Activated CD4-positive, alpha-beta T cell treated with anti-CD3 and anti-CD28 coated beads, Interleukin-2, amount 10 ng/mL, durations not matched to agents 24 days and 14 days (primary cell): ENCODE results near the gene LCE6A. TPM values are rescaled to one million over a fixed set of nuclear protein-coding genes. Genes with fewer than 3 reads are reported as not detected.

Experiments
- DNase-seq: peaks from one replicate; pipeline ENCODE4 v3.0.0; 2022
- H3K27ac Mint-ChIP-seq: one replicate; pipeline ENCODE4 v1.8.0; 2022; ENCODE audit warnings: mild to moderate bottlenecking, mixed read lengths
- H3K27me3 Mint-ChIP-seq: one replicate; pipeline ENCODE4 v1.8.0; 2022; ENCODE audit warnings: mixed read lengths
- H3K36me3 Mint-ChIP-seq: one replicate; pipeline ENCODE4 v1.8.0; 2022; ENCODE audit warnings: low read depth, mild to moderate bottlenecking, mixed read lengths
- H3K4me1 Mint-ChIP-seq: one replicate; pipeline ENCODE4 v1.8.0; 2021; ENCODE audit warnings: mixed read lengths
- H3K4me3 Mint-ChIP-seq: one replicate; pipeline ENCODE4 v1.8.0; 2022; ENCODE audit warnings: mild to moderate bottlenecking, moderate library complexity, mixed read lengths
- H3K9me3 Mint-ChIP-seq: one replicate; pipeline ENCODE4 v1.8.0; 2021; ENCODE audit warnings: mixed read lengths
- intact Hi-C: fragments of 100-400 bp; cut with micrococcal nuclease; formaldehyde crosslinking; loops from one replicate; pipeline ENCODE4 v1.15.1; 2023
- total RNA-seq: library from RNA; stranded (reverse); gene quantifications from 2 replicates; pipeline ENCODE4 v1.2.3, GENCODE V29; 2022

LCE6A gene
- total RNA-seq, 1 donor from 2014 or later = not detected

GRCh38 chr1:152884506-152884905 lies 41.9 kb downstream of the LCE6A start:
- Mint-ChIP-seq H3K4me3 (no peak overlapping the region), H3K36me3 (no peaks in the 10 kb centered on the region), H3K4me1 (peaks cover 3% of the 10 kb centered on the region)

GRCh38 chr1:152884966-152885624 lies 42.4 kb downstream of the LCE6A start:
- Mint-ChIP-seq H3K4me1 (peaks cover 3% of the 10 kb centered on the region), H3K4me3 (no peak overlapping the region), H3K9me3 (no peaks in the 10 kb centered on the region), H3K27me3 (peaks cover 3% of the 10 kb centered on the region), H3K36me3 (no peaks in the 10 kb centered on the region), H3K27ac (no peak overlapping the region)
- peak; percentile 27 for DNase-seq
- intact Hi-C loops = no loop called here

More at GRCh38 chr1:152884506-152884905, 41.9 kb downstream of the LCE6A start:
- H3K27ac Mint-ChIP-seq = no peak overlapping the region
- intact Hi-C loops = no loop called here
- DNase-seq = peak; percentile 25
- peaks cover 3% of the 10 kb centered on the region for H3K27me3 Mint-ChIP-seq
- H3K9me3 Mint-ChIP-seq = no peaks in the 10 kb centered on the region

- H3K4me1 Mint-ChIP-seq = no peaks in the 10 kb centered on the region
- no peaks in the 10 kb centered on the region for H3K36me3 Mint-ChIP-seq
- H3K4me3 Mint-ChIP-seq = no peak overlapping the region
- H3K27ac Mint-ChIP-seq = no peak overlapping the region
- H3K9me3 Mint-ChIP-seq = no peaks in the 10 kb centered on the region
- intact Hi-C loops = no loop called here
- no peak for DNase-seq
- peaks cover 3% of the 10 kb centered on the region for H3K27me3 Mint-ChIP-seq
Observed at GRCh38 chr1:152886085-152886484, 43.4 kb downstream of the LCE6A start.

GRCh38 chr1:152886758-152887409 lies 44.2 kb downstream of the LCE6A start:
- H3K36me3 Mint-ChIP-seq = no peaks in the 10 kb centered on the region
- DNase-seq = peak; percentile 40
- no peaks in the 10 kb centered on the region for H3K4me1 Mint-ChIP-seq
- H3K4me3 Mint-ChIP-seq = no peak overlapping the region
- H3K9me3 Mint-ChIP-seq = no peaks in the 10 kb centered on the region
- H3K27ac Mint-ChIP-seq = no peak overlapping the region
- peaks cover 9% of the 10 kb centered on the region for H3K27me3 Mint-ChIP-seq
- intact Hi-C loops = no loop called here

GRCh38 chr1:152888126-152888525 lies 45.5 kb downstream of the LCE6A start:
- no peak overlapping the region for H3K27ac Mint-ChIP-seq
- H3K27me3 Mint-ChIP-seq = peaks cover 13% of the 10 kb centered on the region
- H3K4me3 Mint-ChIP-seq = no peak overlapping the region
- no peak for DNase-seq
- H3K9me3 Mint-ChIP-seq = no peaks in the 10 kb centered on the region
- H3K4me1 Mint-ChIP-seq = no peaks in the 10 kb centered on the region
- H3K36me3 Mint-ChIP-seq = no peaks in the 10 kb centered on the region
- intact Hi-C loops = no loop called here

Other genes starting within 250 kb of the LCE6A start
- gene LCE3C, start 242.6 kb upstream of the LCE6A start, total RNA-seq = not detected in 2 replicates
- gene LCE3B, start 229.0 kb upstream of the LCE6A start, total RNA-seq = not detected in 2 replicates
- gene LCE3A, start 219.8 kb upstream of the LCE6A start, total RNA-seq = not detected in 2 replicates
- not detected in 2 replicates for gene LCE2D, start 179.5 kb upstream of the LCE6A start, total RNA-seq
- not detected in 2 replicates for gene LCE2C, start 167.6 kb upstream of the LCE6A start, total RNA-seq
- gene LCE2B, start 156.7 kb upstream of the LCE6A start, total RNA-seq = not detected in 2 replicates
- not detected in 2 replicates for gene LCE2A, start 144.5 kb upstream of the LCE6A start, total RNA-seq
- gene LCE4A, start 134.7 kb upstream of the LCE6A start, total RNA-seq = not detected in 2 replicates
- gene KPRP, start 84.8 kb upstream of the LCE6A start, total RNA-seq = not detected in 2 replicates
- gene LCE1F, start 67.7 kb upstream of the LCE6A start, total RNA-seq = not detected in 2 replicates
- gene LCE1E, start 56.6 kb upstream of the LCE6A start, total RNA-seq = not detected in 2 replicates
- gene LCE1D, start 46.1 kb upstream of the LCE6A start, total RNA-seq = not detected in 2 replicates
- gene LCE1C, start 36.2 kb upstream of the LCE6A start, total RNA-seq = not detected in 2 replicates
- not detected in 2 replicates for gene LCE1B, start 30.9 kb upstream of the LCE6A start, total RNA-seq
- gene LCE1A, start 15.4 kb upstream of the LCE6A start, total RNA-seq = not detected in 2 replicates
- gene LCE7A, start 17.1 kb downstream of the LCE6A start, total RNA-seq = not detected in 2 replicates
- gene SMCP, start 35.5 kb downstream of the LCE6A start, total RNA-seq = not detected in 2 replicates
- not detected in 2 replicates for gene IVL, start 65.7 kb downstream of the LCE6A start, total RNA-seq
- not detected in 2 replicates for gene SPRR5, start 104.3 kb downstream of the LCE6A start, total RNA-seq
- not detected in 2 replicates for gene SPRR4, start 127.8 kb downstream of the LCE6A start, total RNA-seq
- not detected in 2 replicates for gene SPRR1A, start 141.2 kb downstream of the LCE6A start, total RNA-seq
- gene SPRR3, start 158.9 kb downstream of the LCE6A start, total RNA-seq = not detected in 2 replicates
- gene SPRR1B, start 188.3 kb downstream of the LCE6A start, total RNA-seq = not detected in 2 replicates
- not detected in 2 replicates for gene SPRR2D, start 198.3 kb downstream of the LCE6A start, total RNA-seq
- not detected in 2 replicates for gene SPRR2A, start 214.7 kb downstream of the LCE6A start, total RNA-seq
- not detected in 2 replicates for gene SPRR2B, start 228.8 kb downstream of the LCE6A start, total RNA-seq